Limb (tissue), 2 donors: ENCODE measurements around the gene PCDH9.

Source experiments
- DNase-seq, 2 donors: peaks; one replicate each; pipeline ENCODE4 v3.0.0-alpha.2; 2016; ENCODE audit errors: extremely low spot score in 2 of 2

PCDH9 gene

DNA sequence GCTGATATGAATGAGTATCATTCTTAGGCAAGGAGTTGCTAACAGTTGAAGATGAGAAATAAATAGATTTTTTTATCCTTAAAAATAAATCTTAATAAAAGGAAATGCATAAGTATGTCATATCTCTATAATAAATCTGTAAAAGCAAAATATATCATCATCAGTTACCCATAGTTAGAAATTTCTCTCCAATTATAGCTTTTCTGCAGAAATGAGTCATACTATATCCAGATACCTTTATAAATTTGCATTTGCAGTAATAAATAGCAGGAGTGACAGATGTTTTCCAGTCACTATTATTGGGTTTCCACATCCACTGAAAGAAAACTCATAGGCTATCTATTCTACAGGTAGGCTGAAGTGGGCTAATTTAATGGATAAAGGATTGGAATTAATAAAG, 829.8 kb downstream of the PCDH9 start:
- DNase-seq, result no peak

DNA sequence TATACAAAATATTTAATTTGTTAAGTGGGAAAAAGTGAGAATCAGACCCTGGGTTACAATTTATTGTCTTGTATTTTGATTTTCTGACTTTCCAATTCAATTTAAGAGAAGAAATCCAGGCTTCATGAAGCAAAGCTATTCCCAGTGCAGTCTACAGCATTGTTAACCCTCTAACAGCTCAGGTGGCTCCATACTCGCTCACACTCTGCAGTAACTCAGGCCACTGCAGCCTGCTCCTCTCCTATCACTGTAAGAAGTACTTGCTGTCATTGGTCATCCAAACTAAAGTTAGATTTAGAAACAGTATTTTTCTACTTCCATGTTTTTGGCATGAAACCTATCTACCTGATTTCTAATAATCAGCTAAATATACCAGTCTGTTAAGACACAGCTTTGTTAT, 830.3 kb downstream of the PCDH9 start:
- no peak for DNase-seq

DNA sequence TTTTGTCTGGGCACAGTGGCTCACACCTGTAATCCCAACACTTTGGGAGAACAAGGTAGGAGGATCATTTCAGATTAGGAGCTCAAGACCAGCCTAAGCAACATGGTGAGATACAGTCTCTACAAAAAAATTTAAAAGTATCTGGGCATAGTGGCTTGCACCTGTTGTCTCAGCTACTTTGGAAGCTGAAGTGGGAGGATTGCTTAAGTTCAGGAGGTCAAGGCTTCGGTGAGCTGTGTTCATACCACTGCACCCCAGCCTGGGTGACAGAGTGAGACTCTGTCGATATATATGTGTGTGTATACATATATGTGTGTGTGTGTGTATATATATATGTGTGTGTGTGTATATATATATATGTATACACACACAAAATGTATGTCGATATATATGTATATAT, 833.0 kb downstream of the PCDH9 start:
- no peak for DNase-seq

DNA sequence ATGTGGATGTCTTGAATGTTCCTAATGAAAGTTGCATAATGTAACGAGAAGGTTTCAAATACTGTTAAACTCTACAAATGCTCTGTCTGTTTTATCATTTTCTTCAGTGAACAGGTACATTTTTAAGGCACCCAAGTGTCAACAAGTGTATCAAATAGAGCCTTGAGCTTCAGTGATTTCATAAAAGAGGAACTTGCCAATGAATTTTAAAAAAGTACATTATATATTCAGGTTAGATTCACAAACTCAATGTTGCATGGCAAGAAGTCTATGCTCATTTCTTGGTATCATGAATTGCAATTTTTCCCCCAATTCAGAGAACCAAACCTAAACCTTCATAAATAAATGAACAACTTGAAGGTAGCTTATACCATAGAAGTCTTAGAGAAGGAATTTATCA, 838.8 kb downstream of the PCDH9 start:
- no peak for DNase-seq

DNA sequence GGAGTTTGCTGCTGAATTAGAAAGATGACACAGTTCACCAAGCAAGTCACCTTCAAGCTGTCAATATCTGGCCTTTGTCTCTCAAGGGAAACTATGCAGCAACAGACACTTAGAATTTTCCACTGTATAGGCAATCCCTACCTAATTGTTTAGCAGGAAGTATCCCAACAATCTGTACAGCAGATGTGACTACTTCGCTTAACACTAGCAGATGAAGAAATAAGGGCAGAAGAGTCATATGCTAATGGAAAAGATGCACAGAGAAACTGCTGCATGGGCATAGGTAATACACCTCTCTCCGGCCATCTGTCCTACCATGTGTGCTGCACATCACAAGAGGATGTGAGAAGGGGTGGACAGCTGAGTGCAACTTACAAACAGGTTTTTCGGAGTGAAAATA, 851.2 kb downstream of the PCDH9 start:
- no peak for DNase-seq

DNA sequence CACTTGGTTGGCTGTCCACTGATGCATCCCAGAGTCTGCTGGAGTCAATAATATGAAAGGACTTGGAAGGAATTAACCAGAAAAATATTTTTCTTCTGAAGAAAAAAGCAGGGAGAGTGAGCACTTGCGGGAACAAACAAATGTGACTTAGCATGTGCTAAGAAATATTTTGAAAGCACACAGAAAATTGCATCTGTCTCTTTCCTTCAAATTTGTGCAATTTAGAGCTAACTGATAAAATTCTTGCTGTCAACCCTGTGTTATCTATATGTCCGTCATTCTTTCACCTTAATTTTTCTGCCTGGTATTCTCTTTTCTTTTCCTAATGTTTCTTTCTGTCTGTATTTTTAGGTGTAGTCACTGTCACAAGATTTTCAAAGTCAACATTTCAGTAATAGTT, 852.6 kb downstream of the PCDH9 start:
- DNase-seq, result no peak

GRCh38 chr13:66375756-66376155, 854.4 kb downstream of the PCDH9 start:
- DNase-seq, result no peak

DNA sequence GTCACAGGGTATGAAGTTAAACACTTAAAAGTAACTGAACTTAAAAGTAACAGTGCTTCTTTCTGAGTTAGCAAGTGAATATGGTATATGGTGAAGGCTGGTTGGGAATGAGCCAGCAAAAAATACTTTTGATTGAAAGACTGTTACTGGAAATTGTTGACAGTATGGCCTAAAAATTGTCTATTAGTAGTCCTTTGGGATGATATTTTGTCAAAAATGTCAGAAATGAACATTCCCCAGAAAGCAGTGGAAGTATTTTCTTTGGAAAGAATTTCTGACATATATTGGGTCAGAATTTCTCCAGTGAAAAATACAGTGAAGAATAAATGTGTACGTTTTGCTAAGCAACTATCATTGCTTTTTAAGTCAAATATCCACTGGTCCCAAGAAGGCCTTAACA, 860.5 kb downstream of the PCDH9 start:
- no peak for DNase-seq

DNA sequence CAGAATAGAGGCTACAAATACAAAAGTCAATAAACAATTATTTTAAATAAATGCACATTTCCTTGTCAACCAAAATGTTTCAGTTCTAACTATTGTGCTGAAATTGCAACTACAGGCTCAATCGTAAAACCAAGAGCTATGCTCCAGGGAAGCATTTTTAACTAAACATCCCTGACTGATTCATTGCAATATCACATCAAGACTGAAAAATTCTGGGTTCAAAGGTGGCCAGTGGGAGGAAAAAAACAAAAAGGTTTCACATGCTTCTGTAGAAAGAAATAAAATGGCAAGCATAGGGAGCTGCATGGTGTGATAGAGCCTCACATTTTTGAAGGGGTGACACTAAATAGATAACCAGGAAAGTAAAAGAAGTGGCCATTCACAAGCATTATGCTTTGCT, 862.8 kb downstream of the PCDH9 start:
- DNase-seq, result no peak

DNA sequence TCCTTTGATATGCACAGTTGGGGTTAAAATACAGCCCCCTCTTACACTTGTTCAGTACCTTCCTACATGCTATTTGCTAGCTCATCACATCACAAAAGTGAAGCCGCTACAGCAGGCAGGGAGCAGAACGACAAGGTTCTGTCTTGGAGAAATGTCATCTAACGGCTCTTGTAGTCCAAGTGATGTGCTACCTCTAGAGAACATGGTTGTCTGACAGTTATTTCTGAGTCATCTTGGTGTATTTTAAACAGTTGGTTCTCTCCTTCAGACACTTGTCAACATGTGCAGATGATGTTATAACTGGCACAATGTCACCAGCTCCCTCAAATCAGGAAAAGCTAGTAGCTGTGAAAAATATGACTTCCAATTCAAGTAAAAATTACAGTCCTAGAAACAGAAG, 865.0 kb downstream of the PCDH9 start:
- no peak for DNase-seq

- DNase-seq, result no peak
Measured at GRCh38 chr13:66364346-66364745, 865.8 kb downstream of the PCDH9 start.

- DNase-seq, result no peak
Measured at GRCh38 chr13:66362485-66362884, 867.7 kb downstream of the PCDH9 start.

GRCh38 chr13:66359910-66360552, 870.1 kb downstream of the PCDH9 start:
- DNase-seq, result no peak

DNA sequence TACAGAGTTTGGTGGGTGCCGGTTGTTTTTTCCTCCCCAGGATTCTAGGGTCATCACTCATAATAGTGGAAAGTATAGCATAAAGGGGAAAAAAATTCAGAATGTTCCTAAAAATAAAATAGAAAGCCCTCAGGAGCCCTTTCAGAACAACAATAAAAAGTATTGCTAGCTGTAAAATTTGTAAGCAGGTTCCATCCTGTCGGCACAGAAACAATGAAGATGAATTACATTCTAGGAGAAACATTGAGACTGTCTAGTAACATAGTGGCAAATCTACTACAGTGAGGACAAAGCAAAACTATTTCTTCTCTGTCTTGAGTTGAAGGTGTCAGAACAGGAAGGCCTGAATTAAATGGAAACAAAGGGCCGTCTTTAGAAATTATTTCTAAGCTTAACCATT, 870.7 kb downstream of the PCDH9 start:
- no peak for DNase-seq

GRCh38 chr13:66358564-66358963, 871.6 kb downstream of the PCDH9 start:
- DNase-seq, result no peak

DNA sequence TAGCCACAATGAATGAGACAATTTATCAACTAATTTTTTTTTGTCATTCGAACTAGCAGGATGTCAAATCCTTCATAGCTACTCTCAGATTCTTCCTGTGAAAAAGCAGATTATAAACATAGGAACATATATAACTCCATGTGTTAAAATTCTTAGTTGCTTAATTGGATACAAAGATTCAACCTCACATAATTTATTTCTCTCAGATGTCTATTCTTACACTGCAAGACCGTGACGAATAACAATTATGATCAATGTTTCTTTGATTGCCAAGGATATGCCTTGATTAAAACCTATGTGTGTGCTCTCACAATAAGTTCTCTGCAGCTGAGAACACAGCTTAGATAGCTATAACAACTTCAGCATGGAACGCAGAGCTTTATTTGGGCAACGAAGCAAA, 872.7 kb downstream of the PCDH9 start:
- DNase-seq, result no peak

DNA sequence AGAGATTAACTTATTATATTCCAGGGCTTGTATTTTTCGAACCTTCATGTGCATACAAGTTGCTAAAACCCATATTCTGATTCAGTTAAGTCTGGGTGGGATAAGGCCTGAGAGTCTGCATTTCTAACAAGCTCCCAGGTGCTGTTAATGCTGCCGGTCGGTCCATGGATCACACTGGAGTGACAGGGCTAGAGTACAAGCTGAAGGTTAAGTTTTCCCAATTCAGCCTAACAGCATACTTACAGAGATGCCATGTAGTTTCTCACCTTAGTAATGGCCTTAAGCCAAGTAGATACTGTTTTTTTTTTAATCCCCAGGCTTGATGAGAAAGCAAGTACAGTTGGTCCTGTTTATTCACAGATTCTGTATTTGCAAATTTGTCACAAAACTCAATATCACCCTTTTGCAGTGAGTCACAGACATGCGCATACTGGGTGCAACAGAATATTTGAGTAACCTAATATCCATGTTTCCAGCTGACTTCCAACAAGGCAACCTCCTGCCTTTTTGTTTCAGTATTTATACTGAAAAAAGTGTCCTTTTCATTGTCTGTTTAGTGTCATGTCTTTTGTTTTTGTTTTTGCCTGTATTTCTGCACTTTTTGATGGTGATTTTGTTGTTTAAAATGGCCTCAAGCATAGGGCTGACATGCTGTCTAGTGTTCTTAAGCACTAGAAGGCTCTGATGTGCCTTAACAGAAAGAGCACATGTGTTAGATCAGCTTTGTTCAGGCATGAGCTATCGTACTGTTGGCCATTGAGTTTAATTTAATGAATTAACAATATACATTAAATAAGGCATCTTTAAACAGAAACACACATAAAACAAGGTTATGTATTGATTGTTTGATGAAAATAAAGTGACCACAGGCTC, 875.0 kb downstream of the PCDH9 start:
- no peak for DNase-seq

DNA sequence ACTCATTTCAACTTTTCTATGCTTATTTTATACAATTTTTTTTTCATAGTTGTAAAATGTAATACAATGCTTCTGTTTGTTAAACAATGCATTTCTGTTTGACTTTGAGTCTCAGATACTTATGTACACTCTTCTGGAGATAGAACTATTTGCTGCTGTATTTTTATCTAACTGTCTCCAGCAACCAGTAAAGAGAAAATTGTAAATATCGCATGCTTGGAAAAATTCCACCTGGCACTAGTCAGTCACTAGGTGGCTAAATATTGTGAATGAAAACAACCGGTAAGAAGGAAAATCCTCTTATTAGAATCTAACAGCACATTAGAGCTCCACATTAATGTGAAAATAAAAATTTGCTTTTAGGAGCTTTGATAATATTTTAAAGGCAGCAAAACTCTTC, 876.5 kb downstream of the PCDH9 start:
- no peak for DNase-seq

GRCh38 chr13:66349966-66350365, 880.2 kb downstream of the PCDH9 start:
- no peak for DNase-seq

DNA sequence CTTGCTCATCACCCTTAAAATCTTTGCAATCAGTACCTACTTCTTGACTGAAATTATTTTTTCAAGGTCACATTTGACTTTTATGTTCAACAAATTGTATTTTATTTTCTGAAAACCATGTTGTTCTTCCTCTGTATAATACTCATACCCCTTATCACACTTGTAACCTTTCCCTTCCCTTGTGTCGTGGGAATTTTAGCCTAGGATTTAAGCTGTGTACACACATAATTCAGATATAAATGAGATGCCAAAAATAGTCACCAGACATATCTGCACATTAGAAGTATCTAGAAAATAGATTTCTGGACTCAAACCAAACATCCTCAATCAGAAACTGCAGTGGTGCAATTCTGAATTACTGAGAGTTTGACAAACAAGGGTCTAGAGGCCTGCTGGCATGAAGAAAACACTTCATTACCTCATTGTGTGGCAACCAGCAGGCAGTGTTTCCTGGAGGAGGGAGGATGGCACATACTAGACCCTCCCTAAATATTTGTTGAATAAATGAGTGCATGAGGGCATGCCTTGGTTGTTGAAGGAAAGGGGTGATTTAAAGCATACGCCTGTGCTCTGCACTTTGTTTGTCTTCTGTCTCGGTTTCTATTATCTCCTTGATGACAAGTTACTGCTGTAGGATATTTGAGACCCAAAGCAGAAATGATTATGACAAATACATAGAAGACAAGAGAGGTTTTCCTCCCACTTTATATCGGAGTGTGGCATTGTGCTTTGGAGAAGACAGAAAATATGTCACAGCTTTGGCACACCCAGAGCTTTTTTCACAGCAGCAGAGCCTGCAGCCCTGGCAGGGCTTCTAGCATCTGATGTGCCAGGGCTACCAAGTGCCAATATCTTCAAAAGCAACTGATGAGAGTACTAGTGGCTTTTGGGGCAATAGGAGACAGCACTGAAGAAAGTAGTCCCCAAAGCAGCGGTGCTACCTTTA, 881.1 kb downstream of the PCDH9 start:
- no peak for DNase-seq

- DNase-seq, result no peak
Measured at GRCh38 chr13:66347486-66348117, 882.5 kb downstream of the PCDH9 start.

- DNase-seq, result no peak
Measured at GRCh38 chr13:66345971-66346370, 884.2 kb downstream of the PCDH9 start.
